K562 (cell line): ENCODE measurements around the gene COL26A1. TPM values are rescaled to one million over a fixed set of nuclear protein-coding genes. Genes with fewer than 3 reads are reported as not detected.
A peak's percentile ranks its signal among the peaks of the same experiment; 100 is the strongest.

Experiments
- ATAC-seq: fragments of 200-7000 bp; cut with Tn5 transposase; 3 replicates; pipeline ENCODE4 v1.9.1; 2020; ENCODE audit warnings: moderate library complexity
- BruUV-seq: library from RNA; stranded (reverse); fragments of 400-500 nt; replicated peaks from 2 replicates; lab custom pipeline; 2021; lab: Mats Ljungman, UMichigan
- CTCF ChIA-PET: fragments of 300-600 bp; formaldehyde crosslinking; extraction: SDS; loops from one replicate; lab custom pipeline; 2021; ENCODE audit warnings: low intra/inter-chr PET ratio; lab: Yijun Ruan, JAX
- POLR2A ChIA-PET: fragments of 300-600, 350-650 bp; sonication (Branson Sonifier 250); formaldehyde crosslinking; extraction: SDS; loops from one replicate; lab custom pipeline; 2021; ENCODE audit warnings: antibody characterized with exemption, inconsistent platforms; lab: Yijun Ruan, JAX
- DNase-seq, 4 experiments: peaks; one replicate each; pipeline versions ENCODE4 v3.0.0 to v3.0.0-alpha.2; 2011 to 2018; ENCODE audit warnings: low spot score in 3 of 4, mixed read lengths in 3 of 4; ENCODE audit errors: extremely low read depth in 1 of 4
- FAIRE-seq: peaks from 2 replicates; lab custom pipeline; 2011; peaks lifted over from hg19 to GRCh38; lab: Jason Lieb, UNC
- H2AFZ ChIP-seq: 2 replicates; pipeline ENCODE4 v1.6.0; 2011; ENCODE audit warnings: low read depth, low read length, control low read depth, inconsistent platforms
- H3K27ac ChIP-seq: fragments of 200-600 bp; 3 replicates; pipeline ENCODE4 v1.8.0; 2011; ENCODE audit warnings: low read depth, mild to moderate bottlenecking, control low read depth, inconsistent platforms, low read length, moderate library complexity, mixed read lengths; ENCODE audit errors: extremely low read depth
- H3K27me3 ChIP-seq, 2 experiments: fragments of 300-600 bp in 1 of 2; 2 replicates in 1 of 2; 3 replicates in 1 of 2; pipeline versions ENCODE4 v1.6.0 to v1.8.0; 2011; ENCODE audit warnings: inconsistent platforms in 2 of 2, low read length in 2 of 2, mild to moderate bottlenecking in 1 of 2, mixed read lengths in 1 of 2, moderate library complexity in 1 of 2; ENCODE audit not compliant: control insufficient read depth in 2 of 2, insufficient read depth in 2 of 2
- H3K36me3 ChIP-seq: fragments of 300-600 bp; 3 replicates; pipeline ENCODE4 v1.8.0; 2011; ENCODE audit warnings: mild to moderate bottlenecking, low read length, inconsistent platforms; ENCODE audit not compliant: control insufficient read depth, insufficient read depth
- H3K4me1 ChIP-seq, 2 experiments: fragments of 200-600 bp in 1 of 2; replicated peaks in 1 of 2; 2 replicates in 1 of 2; 3 replicates in 1 of 2; pipeline versions ENCODE4 v1.5.1 to v1.8.0; 2011; ENCODE audit warnings: inconsistent platforms in 2 of 2, low read length in 2 of 2, mild to moderate bottlenecking in 1 of 2, mixed read lengths in 1 of 2, moderate library complexity in 1 of 2; ENCODE audit not compliant: control insufficient read depth in 2 of 2, insufficient read depth in 2 of 2
- H3K4me2 ChIP-seq: 2 replicates; pipeline ENCODE4 v1.6.1; 2011; ENCODE audit warnings: low read length, control low read depth, inconsistent platforms, mixed read lengths; ENCODE audit not compliant: insufficient read depth
- H3K4me3 ChIP-seq: fragments of 200-600 bp; sonication (generic), shearing (Covaris generic); 2 replicates; pipeline ENCODE4 v1.5.1; 2016; ENCODE audit warnings: control low read depth, inconsistent platforms
- H3K79me2 ChIP-seq: fragments of 200-600 bp; 3 replicates; pipeline ENCODE4 v1.8.0; 2011; ENCODE audit warnings: low read length, inconsistent platforms; ENCODE audit not compliant: control insufficient read depth, insufficient read depth
- H3K9ac ChIP-seq, 2 experiments: 2 replicates each; pipeline versions ENCODE4 v1.6.0 to v1.6.1; 2011; ENCODE audit warnings: low read depth in 2 of 2, low read length in 2 of 2, control low read depth in 1 of 2, inconsistent platforms in 1 of 2, mild to moderate bottlenecking in 1 of 2, mixed read lengths in 1 of 2; ENCODE audit not compliant: insufficient read depth in 1 of 2
- H3K9me1 ChIP-seq: one replicate; pipeline ENCODE4 v1.6.0; 2011; ENCODE audit warnings: inconsistent platforms, mild to moderate bottlenecking, low read length, moderate library complexity; ENCODE audit not compliant: control insufficient read depth, insufficient read depth
- H3K9me3 ChIP-seq: replicated peaks from 2 replicates; pipeline ENCODE4 v1.5.1; 2011; ENCODE audit warnings: low read depth, low read length, inconsistent platforms; ENCODE audit not compliant: control insufficient read depth, insufficient read depth
- H4K20me1 ChIP-seq: replicated peaks from 2 replicates; pipeline ENCODE4 v1.6.1; 2011; ENCODE audit warnings: low read length, inconsistent platforms, mixed read lengths; ENCODE audit not compliant: control insufficient read depth, insufficient read depth
- COPS2 ChIP-seq: fragments of 450-650 bp; conservative IDR thresholded peaks from 2 replicates; pipeline ENCODE4 v1.6.1; 2016; ENCODE audit warnings: mild to moderate bottlenecking, moderate library complexity
- DACH1 ChIP-seq: fragments of 450-650 bp; IDR thresholded peaks from 2 replicates; pipeline ENCODE4 v1.6.1; 2018; ENCODE audit not compliant: partially characterized antibody
- ETS2 ChIP-seq: IDR thresholded peaks from 2 replicates; pipeline ENCODE4 v1.6.1; 2016; ENCODE audit warnings: borderline replicate concordance, missing genetic modification characterization, mild to moderate bottlenecking, moderate library complexity, missing compliant biosample characterization; ENCODE audit not compliant: poor library complexity, severe bottlenecking
- FOSL1 ChIP-seq: fragments of 200-800 bp; sonication (Bioruptor generic); conservative IDR thresholded peaks from 2 replicates; pipeline ENCODE4 v1.6.1; 2016; ENCODE audit warnings: missing genetic modification characterization, missing compliant biosample characterization
- HMG20A ChIP-seq: fragments of 450-650 bp; formaldehyde crosslinking; conservative IDR thresholded peaks from 2 replicates; pipeline ENCODE4 v1.4.0; 2020; ENCODE audit warnings: mild to moderate bottlenecking, mixed read lengths
- HNRNPK ChIP-seq: fragments of 200-400 bp; formaldehyde crosslinking; IDR thresholded peaks from one replicate; pipeline ENCODE4 v1.6.1; 2018; ENCODE audit warnings: mild to moderate bottlenecking, low read depth, low read length; ENCODE audit not compliant: poor library complexity, severe bottlenecking
- KDM2B ChIP-seq: fragments of 250-450 bp; sonication (Bioruptor Pico); IDR thresholded peaks from 2 replicates; pipeline ENCODE4 v1.8.0; 2021; ENCODE audit warnings: mild to moderate bottlenecking, moderate library complexity
- MAFG ChIP-seq: fragments of 450-650 bp; conservative IDR thresholded peaks from 2 replicates; pipeline ENCODE4 v1.6.1; 2016; ENCODE audit warnings: missing genetic modification characterization, missing compliant biosample characterization
- MCM3 ChIP-seq: fragments of 450-650 bp; IDR thresholded peaks from 2 replicates; pipeline ENCODE4 v1.6.1; 2016
- POLR3A ChIP-seq: IDR thresholded peaks from 2 replicates; pipeline ENCODE4 v1.6.1; 2011; ENCODE audit warnings: borderline replicate concordance, mild to moderate bottlenecking, moderate library complexity; ENCODE audit not compliant: insufficient read length, insufficient read depth; ENCODE audit errors: extremely low read depth
- RBM17 ChIP-seq: fragments of 200-400 bp; formaldehyde crosslinking; IDR thresholded peaks from 2 replicates; pipeline ENCODE4 v1.6.1; 2017; ENCODE audit warnings: low read depth, mild to moderate bottlenecking, low read length, borderline replicate concordance
- RFX5 ChIP-seq: IDR thresholded peaks from 2 replicates; pipeline ENCODE4 v1.6.1; 2011; ENCODE audit warnings: low read depth, mild to moderate bottlenecking, improper control_type of control experiment, low read length
- SMAD4 ChIP-seq: fragments of 250-450 bp; sonication (Bioruptor Pico); conservative IDR thresholded peaks from 2 replicates; pipeline ENCODE4 v1.8.0; 2021; ENCODE audit warnings: inconsistent platforms, mild to moderate bottlenecking, moderate library complexity
- SNRNP70 ChIP-seq: fragments of 200-400 bp; formaldehyde crosslinking; optimal IDR thresholded peaks from 2 replicates; pipeline ENCODE3; 2017; ENCODE audit warnings: low read depth, low read length
- THRB ChIP-seq: fragments of 450-650 bp; formaldehyde crosslinking; conservative IDR thresholded peaks from 2 replicates; pipeline ENCODE4 v1.4.0; 2022; ENCODE audit warnings: mild to moderate bottlenecking, missing genetic modification characterization
- ZC3H8 ChIP-seq: fragments of 450-650 bp; IDR thresholded peaks from 2 replicates; pipeline ENCODE4 v1.6.1; 2017
- ZNF24 ChIP-seq: fragments of 450-650 bp; IDR thresholded peaks from 2 replicates; pipeline ENCODE4 v1.6.1; 2016
- ZNF280A ChIP-seq: fragments of 450-650 bp; IDR thresholded peaks from 2 replicates; pipeline ENCODE4 v1.6.1; 2018; ENCODE audit warnings: mild to moderate bottlenecking, low read depth; ENCODE audit not compliant: partially characterized antibody
- WGBS: fragments of 100-300 bp; shearing (Covaris generic); methylation state at CpG from one replicate; pipeline ENCODE4 v1.1.6; 2016; ENCODE audit warnings: low coverage, mixed read lengths; ENCODE audit not compliant: insufficient coverage; ENCODE audit errors: missing lambda C conversion rate; 5-methylcytosine and 5-hydroxymethylcytosine counted together
- in situ Hi-C: fragments of 300-500 bp; cut with MboI; formaldehyde crosslinking; loops from 4 replicates; pipeline ENCODE4 v1.15.0; 2018; ENCODE audit warnings: inconsistent platforms, mixed read lengths
- intact Hi-C: fragments of 100-400 bp; cut with micrococcal nuclease; formaldehyde crosslinking; loops from 2 replicates; pipeline ENCODE4 v1.14.2; 2022
- polyA plus RNA-seq, 8 experiments: library from polyadenylated mRNA; depleted of rRNA in 4 of 8; stranded (reverse) in 5 of 8; unstranded in 3 of 8; fragments of >200 nt; fragmentation: Nextera tagmentation in 2 of 8; fragmentation: Illumina TruSeq in 1 of 8; extraction: Ambion mirVana in 2 of 8; extraction: Trizol in 1 of 8; gene quantifications; 2 replicates each; pipeline versions ENCODE4 v1.2.1 to v1.2.3, GENCODE V29; 2011 to 2014; ENCODE audit warnings: inconsistent platforms in 1 of 8, missing spikeins in 1 of 8
- total RNA-seq, 7 experiments: library from RNA; depleted of rRNA in 6 of 7; stranded (reverse); fragments of >200 nt in 6 of 7; fragmentation: Illumina TruSeq in 2 of 7; extraction: Trizol in 2 of 7; gene quantifications; 2 replicates each; pipeline versions ENCODE4 v1.2.1 to v1.2.3, GENCODE V29; 2011 to 2021; ENCODE audit warnings: low replicate concordance in 1 of 7

Gene COL26A1
- total and polyA plus RNA-seq, 9 of the 15 experiments (the other 6 are each of a cell fraction or from before 2014, with no cell fraction given) = 0.04 to 0.39 (median 0.07) TPM; not detected in 5

- no peak for FAIRE-seq
- Histone ChIP-seq H3K9me3 (no peaks in the 10 kb centered on the region), H3K4me2 (no peak overlapping the region), H3K9me1 (no peaks in the 10 kb centered on the region), H4K20me1 (no peaks in the 10 kb centered on the region; the same call in 1 of the 2 replicates), H2AFZ (no peak overlapping the region), H3K9ac (no peak overlapping the region), H3K27ac (no peak overlapping the region), H3K79me2 (no peaks in the 10 kb centered on the region), H3K4me1 (peaks cover 0 to 10% of the 10 kb centered on the region in 2 experiments; a peak in 2 of 5 replicates), H3K4me3 (no peak overlapping the region), H3K27me3 (peaks cover 5 to 56% of the 10 kb centered on the region in 2 experiments; a peak in 4 of 5 replicates), H3K36me3 (no peaks in the 10 kb centered on the region)
- DNase-seq = peak in 3 of 4 experiments; percentile 8 to 49 (median 41)
- no peak for ATAC-seq
- ChIA-PET CTCF (no interaction called here), POLR2A (no interaction called here)
- TF ChIP-seq SMAD4 (CRISPR knock-in tag) (no peak), HNRNPK (no peak), DACH1 (no peak), ZNF280A (no peak), RFX5 (no peak), MAFG (tag) (no peak), MCM3 (no peak), RBM17 (no peak), SNRNP70 (no peak), POLR3A (no peak), COPS2 (no peak), HMG20A (CRISPR knock-in tag) (no peak), ZC3H8 (no peak), FOSL1 (tag) (no peak), ZNF24 (no peak), ETS2 (tag) (no peak), THRB (no peak), KDM2B (CRISPR knock-in tag) (no peak)
- in situ Hi-C loops = no loop called here
- 6% methylated on average over 15 of the region's 16 CpGs for WGBS
- no TSS peak for BruUV-seq
- intact Hi-C loops = no loop called here
These were observed 202.1 kb downstream of the COL26A1 start for GRCh38 chr7:101564778-101565211.
